Mesenteric fat pad (tissue), 1 donor: ENCODE data around the gene METTL21C. TPM values are rescaled to one million over a fixed set of nuclear protein-coding genes. Genes with fewer than 3 reads are reported as not detected.

ENCODE experiments used
- DNase-seq: peaks from one replicate; pipeline ENCODE4 v3.0.0-alpha.2; 2020; ENCODE audit warnings: low spot score
- long read RNA-seq: library from polyadenylated mRNA; unstranded; transcript quantifications from one replicate; pipeline ENCODE4 v2.0.0, GENCODE V29; 2020
- total RNA-seq: library from RNA; stranded (reverse); fragmentation: NEBNext Ultra II Directional; extraction: Animal tissue kit (Norgen Biotek cat#: 25700); gene quantifications from one replicate; pipeline ENCODE4 v1.2.1, GENCODE V29; 2021
- donor health status: DM: yes; HTN: yes; CAD: no.

METTL21C gene
- total RNA-seq, result not detected
- long read RNA-seq, result 0 reads

- DNase-seq, result no peak
These were observed at the start of gene METTL21C for GRCh38 chr13:102694937-102695336. TSS of gene METTL21C (minus strand) at chr13:102695044. CDS start at chr13:102694498, 546 bp downstream.

GRCh38 chr13:102742506-102742905, 47.7 kb upstream of the METTL21C start:
- DNase-seq, result no peak

- DNase-seq, result no peak
These were observed 47.3 kb upstream of the METTL21C start for GRCh38 chr13:102742101-102742500.

GRCh38 chr13:102729560-102730270, 34.9 kb upstream of the METTL21C start:
- DNase-seq, result no peak

DNA sequence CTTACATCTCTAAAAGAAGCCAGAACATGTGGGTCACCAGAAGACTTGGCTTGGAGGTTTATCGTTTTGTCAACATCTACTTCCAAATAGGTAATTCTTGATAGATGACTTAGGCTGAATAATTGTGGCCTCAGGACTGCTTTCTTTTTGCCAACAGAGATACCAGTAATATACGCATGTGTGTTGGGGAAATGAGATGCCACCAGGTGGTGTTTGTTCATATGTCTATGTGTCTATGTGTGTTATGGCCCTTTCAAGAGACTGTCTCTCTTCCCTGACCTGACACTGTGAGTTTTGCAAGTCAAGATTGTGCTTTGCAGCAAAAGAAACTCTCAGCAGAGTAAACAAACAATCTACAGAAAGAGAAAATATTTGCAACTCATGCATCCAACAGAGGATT, 31.6 kb upstream of the METTL21C start:
- no peak for DNase-seq

- no peak for DNase-seq
These were observed 30.1 kb upstream of the METTL21C start for GRCh38 chr13:102724923-102725322.

DNA sequence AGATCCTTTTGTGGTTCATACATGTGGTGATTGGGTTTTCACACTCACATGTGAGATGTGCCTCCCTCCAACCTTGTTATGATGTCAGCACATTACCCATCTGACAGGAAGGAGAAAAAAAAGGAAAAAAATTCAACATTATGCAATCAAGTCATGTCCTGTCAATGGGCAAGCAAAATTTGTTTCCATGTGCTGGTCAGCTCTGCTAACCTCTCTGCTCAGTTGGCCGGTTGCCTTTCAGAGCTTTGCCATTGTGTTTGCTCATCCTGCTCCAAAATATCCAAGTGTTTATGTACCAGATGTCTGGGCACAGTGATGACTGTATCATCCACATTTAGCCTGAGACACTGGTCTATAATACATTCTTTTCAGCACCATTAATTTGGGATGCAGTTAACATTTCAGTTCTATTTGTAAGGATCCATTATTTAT, 27.0 kb upstream of the METTL21C start:
- no peak for DNase-seq

- no peak for DNase-seq
These were observed 23.9 kb upstream of the METTL21C start for GRCh38 chr13:102718746-102719145.

DNA sequence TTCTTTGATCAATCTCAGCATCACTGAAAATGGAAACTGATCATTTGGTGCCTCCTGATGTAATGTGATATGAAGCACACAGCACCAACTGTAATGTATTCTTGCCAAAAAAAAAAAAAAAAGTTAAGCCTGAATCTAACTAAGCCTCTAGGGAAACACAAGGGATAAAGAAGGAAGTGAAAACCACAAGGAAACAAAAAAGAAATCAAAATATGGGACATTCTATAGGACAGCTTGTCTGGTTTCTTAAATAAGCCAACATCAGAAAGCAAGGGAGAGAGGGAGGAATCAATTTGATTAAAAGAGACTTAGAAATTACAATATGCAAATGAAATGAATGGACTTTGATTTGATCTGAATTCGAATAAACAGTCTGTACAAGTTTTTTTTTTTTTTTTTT, 20.6 kb upstream of the METTL21C start:
- DNase-seq, result no peak

- DNase-seq, result no peak
These were observed 15.4 kb upstream of the METTL21C start for GRCh38 chr13:102710261-102710679.

GRCh38 chr13:102709536-102709935, 14.7 kb upstream of the METTL21C start:
- DNase-seq, result no peak

DNA sequence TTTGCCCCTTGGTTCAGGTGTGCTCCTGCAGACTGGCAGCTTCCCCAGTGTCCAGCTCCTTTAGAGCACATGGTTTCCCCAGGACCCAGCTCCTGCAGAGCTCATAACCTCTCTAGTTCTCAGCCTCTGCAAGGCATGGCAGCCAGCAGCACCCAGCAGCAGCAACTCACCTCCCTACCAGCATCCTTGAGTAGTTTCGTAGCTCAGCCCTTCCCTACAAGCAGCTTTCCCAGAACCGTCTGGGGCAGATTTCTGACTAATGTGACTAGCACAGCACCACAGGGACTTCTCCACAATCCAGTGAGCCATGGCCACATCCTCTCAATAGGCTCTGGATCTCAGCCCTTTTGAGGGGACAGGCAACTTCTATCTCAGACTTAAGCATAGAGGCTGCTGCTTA, 14.1 kb upstream of the METTL21C start:
- no peak for DNase-seq

GRCh38 chr13:102708211-102708610, 13.4 kb upstream of the METTL21C start:
- DNase-seq, result no peak

GRCh38 chr13:102707467-102707866, 12.6 kb upstream of the METTL21C start:
- DNase-seq, result no peak

DNA sequence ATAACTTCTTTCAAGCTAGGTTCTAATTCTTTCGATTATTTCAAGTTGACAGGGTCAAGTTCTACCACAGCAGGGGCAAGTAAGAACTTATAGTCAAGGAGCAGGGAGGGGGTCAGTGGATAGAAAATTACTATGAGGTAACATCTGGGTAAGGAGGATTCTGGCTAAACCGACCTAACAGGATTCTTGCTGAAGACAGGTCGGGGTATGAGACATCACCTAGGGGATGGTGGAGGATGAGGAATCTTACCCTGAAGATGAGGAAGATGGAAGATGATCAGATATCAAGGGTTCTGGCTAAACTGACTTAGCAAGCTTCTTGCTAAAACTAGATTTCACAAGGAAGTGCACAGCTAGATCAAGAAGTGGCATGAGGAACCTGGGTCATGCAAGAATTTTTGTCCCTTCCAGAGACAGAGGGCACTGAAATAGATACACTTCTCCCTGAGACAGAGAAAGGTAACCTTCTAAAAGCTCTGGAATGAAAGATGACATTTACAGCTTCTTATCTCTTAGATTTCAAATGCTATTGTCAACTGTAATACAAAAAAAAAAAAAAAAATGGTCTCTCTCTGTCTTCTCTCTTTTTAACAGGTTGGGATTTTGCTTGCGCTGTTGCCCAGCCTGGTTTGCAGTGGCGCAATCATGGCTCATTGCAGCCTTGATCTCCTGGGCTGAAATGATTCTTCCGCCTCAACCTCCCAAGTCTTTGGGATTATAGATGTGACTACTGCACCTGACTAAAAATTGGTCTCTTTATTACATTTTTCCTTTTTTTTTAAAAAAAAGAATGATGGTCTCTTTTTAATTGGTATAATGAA, 9.6 kb upstream of the METTL21C start:
- DNase-seq, result no peak

- DNase-seq, result no peak
These were observed 8.8 kb upstream of the METTL21C start for GRCh38 chr13:102703726-102704035.

GRCh38 chr13:102702965-102703725, 8.3 kb upstream of the METTL21C start:
- no peak for DNase-seq

DNA sequence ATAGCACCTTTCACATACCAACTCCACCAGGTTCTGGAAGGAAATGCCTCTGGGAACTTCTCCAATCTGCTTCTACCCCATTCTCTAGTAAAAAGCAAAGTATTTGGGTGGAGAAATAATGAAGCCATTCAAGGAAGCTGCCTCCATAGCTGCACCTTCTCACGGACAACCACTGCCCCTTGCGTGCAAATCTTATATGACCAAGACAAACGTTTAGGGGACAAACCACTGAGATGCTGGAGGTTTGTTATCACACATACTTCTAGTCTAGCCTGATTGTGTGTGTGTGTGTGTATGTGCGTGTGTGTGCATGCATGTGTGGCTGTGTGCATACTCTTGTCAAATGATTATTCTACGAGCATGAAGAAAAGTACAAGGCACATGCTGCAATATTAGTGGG, 6.5 kb upstream of the METTL21C start:
- no peak for DNase-seq

GRCh38 chr13:102700088-102701031, 5.5 kb upstream of the METTL21C start:
- DNase-seq, result no peak

DNA sequence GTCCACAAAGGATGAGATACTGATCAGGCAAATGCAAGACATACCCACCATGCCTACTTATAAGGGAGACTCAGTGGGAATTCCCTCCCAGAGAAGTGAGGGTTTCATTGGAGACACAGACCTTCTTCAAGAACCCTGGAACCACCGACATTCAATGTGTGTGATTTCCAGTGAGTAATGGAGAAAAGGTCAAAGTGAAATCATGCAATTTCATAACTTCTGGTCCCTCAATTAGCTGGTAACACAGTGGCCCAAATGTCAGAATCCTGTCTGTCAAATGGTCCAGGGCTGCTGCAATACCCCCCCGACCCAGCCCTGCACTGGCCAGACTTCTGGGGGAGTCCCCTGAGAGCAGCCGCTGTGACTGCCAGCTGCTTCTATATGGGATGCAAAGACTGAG, 4.7 kb upstream of the METTL21C start:
- no peak for DNase-seq

DNA sequence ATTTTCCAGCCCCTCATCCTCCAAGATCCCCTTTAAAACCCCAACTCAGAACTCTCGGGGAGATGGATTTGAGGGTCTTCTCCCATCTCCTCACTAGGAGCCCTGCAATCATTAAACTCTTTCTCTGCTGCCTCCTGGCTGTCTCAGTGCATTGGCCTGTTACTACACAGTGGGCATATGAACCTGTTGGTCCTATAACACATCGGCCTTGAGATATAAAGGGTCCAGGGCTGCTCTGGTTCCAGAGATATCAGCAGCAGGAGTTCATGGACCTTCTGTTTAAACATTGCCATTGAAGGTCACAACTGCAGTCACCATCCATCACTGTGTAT, 3.8 kb upstream of the METTL21C start:
- DNase-seq, result no peak
